K562 (cell line): ENCODE measurements around the gene ACKR1. TPM values are rescaled to one million over a fixed set of nuclear protein-coding genes. Genes with fewer than 3 reads are reported as not detected.
A peak's percentile ranks its signal among the peaks of the same experiment; 100 is the strongest.

Source experiments
- ATAC-seq: fragments of 200-7000 bp; cut with Tn5 transposase; 3 replicates; pipeline ENCODE4 v1.9.1; 2020; ENCODE audit warnings: moderate library complexity
- BruUV-seq: library from RNA; stranded (reverse); fragments of 400-500 nt; replicated peaks from 2 replicates; lab custom pipeline; 2021; lab: Mats Ljungman, UMichigan
- CTCF ChIA-PET: fragments of 300-600 bp; formaldehyde crosslinking; extraction: SDS; loops from one replicate; lab custom pipeline; 2021; ENCODE audit warnings: low intra/inter-chr PET ratio; lab: Yijun Ruan, JAX
- POLR2A ChIA-PET: fragments of 300-600, 350-650 bp; sonication (Branson Sonifier 250); formaldehyde crosslinking; extraction: SDS; loops from one replicate; lab custom pipeline; 2021; ENCODE audit warnings: antibody characterized with exemption, inconsistent platforms; lab: Yijun Ruan, JAX
- DNase-seq, 4 experiments: peaks; one replicate each; pipeline versions ENCODE4 v3.0.0 to v3.0.0-alpha.2; 2011 to 2018; ENCODE audit warnings: low spot score in 3 of 4, mixed read lengths in 3 of 4; ENCODE audit errors: extremely low read depth in 1 of 4
- FAIRE-seq: peaks from 2 replicates; lab custom pipeline; 2011; peaks lifted over from hg19 to GRCh38; lab: Jason Lieb, UNC
- H2AFZ ChIP-seq: 2 replicates; pipeline ENCODE4 v1.6.0; 2011; ENCODE audit warnings: low read depth, low read length, control low read depth, inconsistent platforms
- H3K27ac ChIP-seq: fragments of 200-600 bp; 3 replicates; pipeline ENCODE4 v1.8.0; 2011; ENCODE audit warnings: low read depth, mild to moderate bottlenecking, control low read depth, inconsistent platforms, low read length, moderate library complexity, mixed read lengths; ENCODE audit errors: extremely low read depth
- H3K27me3 ChIP-seq, 2 experiments: fragments of 300-600 bp in 1 of 2; 2 replicates in 1 of 2; 3 replicates in 1 of 2; pipeline versions ENCODE4 v1.6.0 to v1.8.0; 2011; ENCODE audit warnings: inconsistent platforms in 2 of 2, low read length in 2 of 2, mild to moderate bottlenecking in 1 of 2, mixed read lengths in 1 of 2, moderate library complexity in 1 of 2; ENCODE audit not compliant: control insufficient read depth in 2 of 2, insufficient read depth in 2 of 2
- H3K36me3 ChIP-seq: fragments of 300-600 bp; 3 replicates; pipeline ENCODE4 v1.8.0; 2011; ENCODE audit warnings: mild to moderate bottlenecking, low read length, inconsistent platforms; ENCODE audit not compliant: control insufficient read depth, insufficient read depth
- H3K4me1 ChIP-seq, 2 experiments: fragments of 200-600 bp in 1 of 2; replicated peaks in 1 of 2; 2 replicates in 1 of 2; 3 replicates in 1 of 2; pipeline versions ENCODE4 v1.5.1 to v1.8.0; 2011; ENCODE audit warnings: inconsistent platforms in 2 of 2, low read length in 2 of 2, mild to moderate bottlenecking in 1 of 2, mixed read lengths in 1 of 2, moderate library complexity in 1 of 2; ENCODE audit not compliant: control insufficient read depth in 2 of 2, insufficient read depth in 2 of 2
- H3K4me2 ChIP-seq: 2 replicates; pipeline ENCODE4 v1.6.1; 2011; ENCODE audit warnings: low read length, control low read depth, inconsistent platforms, mixed read lengths; ENCODE audit not compliant: insufficient read depth
- H3K4me3 ChIP-seq: fragments of 200-600 bp; sonication (generic), shearing (Covaris generic); 2 replicates; pipeline ENCODE4 v1.5.1; 2016; ENCODE audit warnings: control low read depth, inconsistent platforms
- H3K79me2 ChIP-seq: fragments of 200-600 bp; 3 replicates; pipeline ENCODE4 v1.8.0; 2011; ENCODE audit warnings: low read length, inconsistent platforms; ENCODE audit not compliant: control insufficient read depth, insufficient read depth
- H3K9ac ChIP-seq, 2 experiments: 2 replicates each; pipeline versions ENCODE4 v1.6.0 to v1.6.1; 2011; ENCODE audit warnings: low read depth in 2 of 2, low read length in 2 of 2, control low read depth in 1 of 2, inconsistent platforms in 1 of 2, mild to moderate bottlenecking in 1 of 2, mixed read lengths in 1 of 2; ENCODE audit not compliant: insufficient read depth in 1 of 2
- H3K9me1 ChIP-seq: one replicate; pipeline ENCODE4 v1.6.0; 2011; ENCODE audit warnings: inconsistent platforms, mild to moderate bottlenecking, low read length, moderate library complexity; ENCODE audit not compliant: control insufficient read depth, insufficient read depth
- H3K9me3 ChIP-seq: replicated peaks from 2 replicates; pipeline ENCODE4 v1.5.1; 2011; ENCODE audit warnings: low read depth, low read length, inconsistent platforms; ENCODE audit not compliant: control insufficient read depth, insufficient read depth
- H4K20me1 ChIP-seq: replicated peaks from 2 replicates; pipeline ENCODE4 v1.6.1; 2011; ENCODE audit warnings: low read length, inconsistent platforms, mixed read lengths; ENCODE audit not compliant: control insufficient read depth, insufficient read depth
- BRD4 ChIP-seq: fragments of 200-600 bp; sonication (generic); IDR thresholded peaks from 2 replicates; pipeline ENCODE4 v1.6.1; 2017; ENCODE audit warnings: inconsistent platforms
- GABPA ChIP-seq: fragments of 200-800 bp; sonication (Bioruptor generic); conservative IDR thresholded peaks from 2 replicates; pipeline ENCODE4 v1.6.1; 2016; ENCODE audit warnings: low read depth, missing genetic modification characterization, missing compliant biosample characterization
- JUND ChIP-seq, 2 experiments: IDR thresholded peaks; 2 replicates in 1 of 2; 3 replicates in 1 of 2; pipeline ENCODE4 v1.6.1; 2011; ENCODE audit warnings: borderline replicate concordance in 2 of 2, low read depth in 2 of 2, low read length in 2 of 2, improper control_type of control experiment in 1 of 2, missing biosample characterization in 1 of 2, missing genetic modification characterization in 1 of 2, missing genetic modification reagents in 1 of 2
- NCOR1 ChIP-seq: fragments of 450-650 bp; IDR thresholded peaks from 2 replicates; pipeline ENCODE4 v1.6.1; 2016; ENCODE audit warnings: mild to moderate bottlenecking, moderate library complexity
- NFRKB ChIP-seq: fragments of 450-650 bp; IDR thresholded peaks from 2 replicates; pipeline ENCODE4 v1.6.1; 2016; ENCODE audit warnings: low read depth
- NR3C1 ChIP-seq: sonication (generic); formaldehyde crosslinking; IDR thresholded peaks from 2 replicates; pipeline ENCODE4 v1.8.1; 2022; ENCODE audit warnings: missing genetic modification reagents
- RB1 ChIP-seq: fragments of 450-650 bp; IDR thresholded peaks from 2 replicates; pipeline ENCODE4 v1.6.1; 2017; ENCODE audit warnings: low read depth, mild to moderate bottlenecking
- ZKSCAN8 ChIP-seq: fragments of 200-800 bp; sonication (Bioruptor generic); IDR thresholded peaks from 2 replicates; pipeline ENCODE4 v1.6.1; 2016; ENCODE audit warnings: missing genetic modification characterization, missing compliant biosample characterization
- ZNF197 ChIP-seq: fragments of 200-800 bp; sonication (Bioruptor generic); IDR thresholded peaks from 2 replicates; pipeline ENCODE4 v1.6.1; 2016; ENCODE audit warnings: low read depth, missing genetic modification characterization, missing compliant biosample characterization
- ZNF23 ChIP-seq: fragments of 250-450 bp; sonication (Bioruptor Pico); IDR thresholded peaks from 2 replicates; pipeline ENCODE4 v1.4.0; 2020; ENCODE audit warnings: mild to moderate bottlenecking
- ZNF561 ChIP-seq: fragments of 450-650 bp; formaldehyde crosslinking; conservative IDR thresholded peaks from 2 replicates; pipeline ENCODE4 v1.4.0; 2020; ENCODE audit warnings: mild to moderate bottlenecking, moderate library complexity
- WGBS: fragments of 100-300 bp; shearing (Covaris generic); methylation state at CpG from one replicate; pipeline ENCODE4 v1.1.6; 2016; ENCODE audit warnings: low coverage, mixed read lengths; ENCODE audit not compliant: insufficient coverage; ENCODE audit errors: missing lambda C conversion rate; 5-methylcytosine and 5-hydroxymethylcytosine counted together
- in situ Hi-C: fragments of 300-500 bp; cut with MboI; formaldehyde crosslinking; loops from 4 replicates; pipeline ENCODE4 v1.15.0; 2018; ENCODE audit warnings: inconsistent platforms, mixed read lengths
- intact Hi-C: fragments of 100-400 bp; cut with micrococcal nuclease; formaldehyde crosslinking; loops from 2 replicates; pipeline ENCODE4 v1.14.2; 2022
- polyA plus RNA-seq, 8 experiments: library from polyadenylated mRNA; depleted of rRNA in 4 of 8; stranded (reverse) in 5 of 8; unstranded in 3 of 8; fragments of >200 nt; fragmentation: Nextera tagmentation in 2 of 8; fragmentation: Illumina TruSeq in 1 of 8; extraction: Ambion mirVana in 2 of 8; extraction: Trizol in 1 of 8; gene quantifications; 2 replicates each; pipeline versions ENCODE4 v1.2.1 to v1.2.3, GENCODE V29; 2011 to 2014; ENCODE audit warnings: inconsistent platforms in 1 of 8, missing spikeins in 1 of 8
- total RNA-seq, 7 experiments: library from RNA; depleted of rRNA in 6 of 7; stranded (reverse); fragments of >200 nt in 6 of 7; fragmentation: Illumina TruSeq in 2 of 7; extraction: Trizol in 2 of 7; gene quantifications; 2 replicates each; pipeline versions ENCODE4 v1.2.1 to v1.2.3, GENCODE V29; 2011 to 2021; ENCODE audit warnings: low replicate concordance in 1 of 7
- TF ChIP-seq, protein P1 (sequence below): fragments of 250-450 bp; sonication (Bioruptor Pico); IDR thresholded peaks from 2 replicates; pipeline ENCODE4 v1.4.0; 2020
- TF ChIP-seq, protein P2 (sequence below), 2 experiments: fragments of 450-650 bp; IDR thresholded peaks; 2 replicates each; pipeline ENCODE4 v1.6.1; 2016
- TF ChIP-seq, protein P3 (sequence below): fragments of 450-650 bp; formaldehyde crosslinking; IDR thresholded peaks from 2 replicates; pipeline ENCODE4 v1.4.0; 2020; ENCODE audit warnings: mild to moderate bottlenecking, moderate library complexity

The ACKR1 gene
- total and polyA plus RNA-seq, 9 of the 15 experiments (the other 6 are each of a cell fraction or from before 2014, with no cell fraction given), result 0.07 to 0.64 (median 0.18) TPM

DNA sequence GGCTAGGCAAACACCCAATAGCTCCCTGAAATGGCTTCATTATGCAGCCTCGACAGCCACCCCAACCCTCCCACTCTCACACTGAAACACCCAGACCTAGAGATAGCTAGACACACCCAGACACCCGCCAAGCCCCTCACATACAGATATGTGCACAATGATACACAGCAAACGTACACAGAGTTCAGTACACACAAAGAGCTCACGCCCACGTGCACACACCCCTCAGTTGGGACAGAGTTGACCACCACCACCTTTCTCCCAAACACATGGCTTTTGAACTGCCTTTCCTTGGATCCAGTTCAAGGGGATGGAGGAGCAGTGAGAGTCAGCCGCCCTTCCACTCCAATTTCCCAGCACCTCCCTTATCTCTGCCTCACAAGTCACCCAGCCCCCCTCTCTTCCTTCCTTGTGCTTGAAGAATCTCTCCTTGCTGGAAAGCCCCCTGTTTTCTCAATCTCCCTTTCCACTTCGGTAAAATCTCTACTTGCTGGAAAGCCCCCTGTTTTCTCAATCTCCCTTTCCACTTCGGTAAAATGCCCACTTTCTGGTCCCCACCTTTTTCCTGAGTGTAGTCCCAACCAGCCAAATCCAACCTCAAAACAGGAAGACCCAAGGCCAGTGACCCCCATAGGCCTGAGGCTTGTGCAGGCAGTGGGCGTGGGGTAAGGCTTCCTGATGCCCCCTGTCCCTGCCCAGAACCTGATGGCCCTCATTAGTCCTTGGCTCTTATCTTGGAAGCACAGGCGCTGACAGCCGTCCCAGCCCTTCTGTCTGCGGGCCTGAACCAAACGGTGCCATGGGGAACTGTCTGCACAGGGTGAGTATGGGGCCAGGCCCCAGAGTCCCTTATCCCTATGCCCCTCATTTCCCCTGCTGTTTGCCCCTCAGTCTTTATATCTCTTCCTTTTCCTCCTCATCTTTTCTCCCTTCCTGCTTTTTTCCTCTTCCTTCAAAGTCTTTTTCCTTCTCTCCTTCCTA is at the start of gene ACKR1 (continued):
- TF ChIP-seq NFRKB (no peak), ZKSCAN8 (no peak), ZNF561 (CRISPR knock-in tag) (no peak)
- TF ChIP-seq, protein P1, sequence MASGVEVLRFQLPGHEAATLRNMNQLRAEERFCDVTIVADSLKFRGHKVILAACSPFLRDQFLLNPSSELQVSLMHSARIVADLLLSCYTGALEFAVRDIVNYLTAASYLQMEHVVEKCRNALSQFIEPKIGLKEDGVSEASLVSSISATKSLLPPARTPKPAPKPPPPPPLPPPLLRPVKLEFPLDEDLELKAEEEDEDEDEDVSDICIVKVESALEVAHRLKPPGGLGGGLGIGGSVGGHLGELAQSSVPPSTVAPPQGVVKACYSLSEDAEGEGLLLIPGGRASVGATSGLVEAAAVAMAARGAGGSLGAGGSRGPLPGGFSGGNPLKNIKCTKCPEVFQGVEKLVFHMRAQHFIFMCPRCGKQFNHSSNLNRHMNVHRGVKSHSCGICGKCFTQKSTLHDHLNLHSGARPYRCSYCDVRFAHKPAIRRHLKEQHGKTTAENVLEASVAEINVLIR (CRISPR knock-in tag), result no peak

DNA sequence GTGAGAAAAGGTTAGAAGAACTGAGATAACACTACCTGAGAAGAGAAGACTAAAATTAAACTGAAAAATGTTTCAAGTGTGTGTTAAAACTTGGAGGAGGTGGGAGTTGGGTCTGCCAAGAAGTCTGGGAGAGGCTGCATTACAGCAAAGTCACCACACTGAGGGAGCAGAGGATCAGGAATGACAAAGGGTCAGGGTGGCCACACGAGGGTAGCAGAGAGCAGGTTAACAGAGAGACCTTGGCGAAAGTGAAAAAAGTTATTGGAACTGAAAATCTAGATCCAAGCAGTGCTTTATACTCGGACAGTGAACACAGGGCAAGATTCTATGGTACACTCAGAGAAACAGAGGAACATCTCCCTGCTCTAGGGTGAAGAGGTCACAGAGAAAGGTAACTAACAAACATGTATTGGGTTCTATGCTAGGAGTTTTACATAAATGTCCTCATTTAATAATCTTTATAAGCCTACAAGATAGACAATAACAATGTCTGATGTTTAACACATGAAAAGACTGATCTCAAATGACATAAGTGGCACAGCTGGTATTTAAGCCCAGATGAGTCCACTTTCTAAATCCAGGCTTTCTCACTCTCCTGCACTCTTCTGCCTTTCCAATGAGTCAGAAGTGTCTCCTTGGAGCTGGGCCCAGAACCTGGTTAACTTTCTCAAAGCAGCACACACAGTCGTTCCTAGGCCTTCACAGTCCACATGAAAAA is 43.5 kb upstream of the ACKR1 start:
- no peak overlapping the region for H3K9ac ChIP-seq
- H3K4me1 ChIP-seq, result no peaks in the 10 kb centered on the region
- no peaks in the 10 kb centered on the region for H3K9me3 ChIP-seq
- H3K27ac ChIP-seq, result no peak overlapping the region
- peak; percentile 73 to 78 (median 75) for DNase-seq
- peak; percentile 98 for FAIRE-seq
- no peak overlapping the region for H3K4me2 ChIP-seq
- H2AFZ ChIP-seq, result no peak overlapping the region
- peak; percentile 98 for ATAC-seq
- WGBS, result 0% methylated on average over 4 of the region's 4 CpGs
- no peaks in the 10 kb centered on the region for H3K9me1 ChIP-seq
- in situ Hi-C loops (loop anchor here (5.0 kb wide), 1 partner anchor 51 kb away; no protein-coding TSS in a partner anchor), intact Hi-C loops (loop anchor here (1.0 kb wide), 2 partner anchors 37 to 50 kb away; no protein-coding TSS in a partner anchor)
- H3K36me3 ChIP-seq, result no peaks in the 10 kb centered on the region
- ChIA-PET CTCF (interaction anchor here (0.7 to 3.3 kb wide), 10 partner anchors 9 to 846 kb away, joined by 3 to 90 read pairs (median 4); no protein-coding TSS in a partner anchor), POLR2A (no interaction called here)
- H3K27me3 ChIP-seq, result peaks cover 0 to 4% of the 10 kb centered on the region in 2 experiments; a peak in 3 of 5 replicates
- BruUV-seq, result no TSS peak
- no peaks in the 10 kb centered on the region for H3K79me2 ChIP-seq
- H3K4me3 ChIP-seq, result no peak overlapping the region
- no peaks in the 10 kb centered on the region for H4K20me1 ChIP-seq
- TF ChIP-seq NR3C1 (CRISPR knock-in tag), result no peak
- TF ChIP-seq GABPA (tag), result no peak
- TF ChIP-seq ZNF23 (CRISPR knock-in tag), result no peak
- peak; percentile 48; the same call in 1 of the 2 replicates for TF ChIP-seq RB1
- no peak for TF ChIP-seq BRD4
- TF ChIP-seq, protein P2, sequence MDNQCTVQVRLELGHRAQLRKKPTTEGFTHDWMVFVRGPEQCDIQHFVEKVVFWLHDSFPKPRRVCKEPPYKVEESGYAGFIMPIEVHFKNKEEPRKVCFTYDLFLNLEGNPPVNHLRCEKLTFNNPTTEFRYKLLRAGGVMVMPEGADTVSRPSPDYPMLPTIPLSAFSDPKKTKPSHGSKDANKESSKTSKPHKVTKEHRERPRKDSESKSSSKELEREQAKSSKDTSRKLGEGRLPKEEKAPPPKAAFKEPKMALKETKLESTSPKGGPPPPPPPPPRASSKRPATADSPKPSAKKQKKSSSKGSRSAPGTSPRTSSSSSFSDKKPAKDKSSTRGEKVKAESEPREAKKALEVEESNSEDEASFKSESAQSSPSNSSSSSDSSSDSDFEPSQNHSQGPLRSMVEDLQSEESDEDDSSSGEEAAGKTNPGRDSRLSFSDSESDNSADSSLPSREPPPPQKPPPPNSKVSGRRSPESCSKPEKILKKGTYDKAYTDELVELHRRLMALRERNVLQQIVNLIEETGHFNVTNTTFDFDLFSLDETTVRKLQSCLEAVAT (IDR thresholded peaks at IDR 0.05), result peak in 1 of 2 experiments; percentile 95; a peak in 2 of 4 replicates
- TF ChIP-seq, protein P3, sequence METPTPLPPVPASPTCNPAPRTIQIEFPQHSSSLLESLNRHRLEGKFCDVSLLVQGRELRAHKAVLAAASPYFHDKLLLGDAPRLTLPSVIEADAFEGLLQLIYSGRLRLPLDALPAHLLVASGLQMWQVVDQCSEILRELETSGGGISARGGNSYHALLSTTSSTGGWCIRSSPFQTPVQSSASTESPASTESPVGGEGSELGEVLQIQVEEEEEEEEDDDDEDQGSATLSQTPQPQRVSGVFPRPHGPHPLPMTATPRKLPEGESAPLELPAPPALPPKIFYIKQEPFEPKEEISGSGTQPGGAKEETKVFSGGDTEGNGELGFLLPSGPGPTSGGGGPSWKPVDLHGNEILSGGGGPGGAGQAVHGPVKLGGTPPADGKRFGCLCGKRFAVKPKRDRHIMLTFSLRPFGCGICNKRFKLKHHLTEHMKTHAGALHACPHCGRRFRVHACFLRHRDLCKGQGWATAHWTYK, result no peak
- no peak for TF ChIP-seq NCOR1
- TF ChIP-seq JUND (IDR thresholded peaks at IDR 0.05; ENCODE audit: borderline replicate concordance, low read depth, low read length), result peak; percentile 28; the same call in 1 of the 2 replicates
- TF ChIP-seq JUND (tag; IDR thresholded peaks at IDR 0.05; ENCODE audit: borderline replicate concordance, low read depth, low read length), result no peak
- TF ChIP-seq ZNF197, result no peak
